OCI-LY7 (cell line): ENCODE measurements around the gene SETBP1.

Source experiments
- EZH2phosphoT487 ChIP-seq: fragments of 200-600 bp; sonication (generic); IDR thresholded peaks from 2 replicates; pipeline ENCODE4 v1.6.1; 2018; ENCODE audit warnings: low read depth, borderline replicate concordance, mild to moderate bottlenecking, mixed run types, antibody characterized with exemption, low read length, moderate library complexity, mixed read lengths
- TF ChIP-seq, protein P1 (sequence below): fragments of 200-600 bp; sonication (generic); conservative IDR thresholded peaks from 2 replicates; pipeline ENCODE4 v1.5.1; 2014; ENCODE audit warnings: mild to moderate bottlenecking, antibody characterized with exemption, low read length, moderate library complexity, mixed read lengths

DNA sequence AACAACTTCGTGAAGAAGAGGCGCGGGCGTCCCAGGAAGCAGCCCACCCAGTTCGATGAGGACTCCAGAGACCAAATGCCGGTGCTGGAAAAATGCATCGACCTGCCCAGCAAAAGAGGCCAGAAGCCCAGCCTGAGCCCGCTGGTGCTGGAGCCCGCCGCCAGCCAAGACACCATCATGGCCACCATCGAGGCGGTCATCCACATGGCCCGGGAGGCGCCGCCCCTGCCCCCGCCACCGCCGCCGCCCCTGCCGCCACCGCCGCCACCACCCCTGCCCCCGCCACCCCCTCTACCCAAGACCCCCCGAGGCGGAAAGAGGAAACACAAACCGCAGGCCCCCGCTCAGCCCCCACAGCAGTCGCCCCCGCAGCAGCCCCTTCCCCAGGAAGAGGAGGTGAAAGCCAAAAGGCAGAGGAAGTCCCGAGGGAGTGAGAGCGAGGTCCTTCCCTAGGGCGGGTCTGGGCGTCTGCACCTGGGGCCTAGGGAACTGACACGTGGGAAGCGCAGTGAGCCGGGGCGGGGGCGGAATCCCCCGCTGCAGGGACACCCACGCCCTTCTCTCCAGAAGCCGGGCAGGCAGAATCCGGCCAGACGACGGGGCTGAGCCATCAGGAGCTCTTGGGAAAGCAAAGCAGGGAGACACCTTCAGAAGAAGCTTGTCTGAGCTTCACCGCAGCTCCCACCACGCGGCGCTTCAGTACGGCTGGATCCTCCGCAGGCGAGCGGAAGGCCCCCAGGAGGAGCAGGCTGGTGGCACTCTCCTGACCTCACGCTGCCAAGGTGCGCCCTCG is 382.8 kb downstream of the SETBP1 start:
- no peak for TF ChIP-seq EZH2phosphoT487
- TF ChIP-seq, protein P1, sequence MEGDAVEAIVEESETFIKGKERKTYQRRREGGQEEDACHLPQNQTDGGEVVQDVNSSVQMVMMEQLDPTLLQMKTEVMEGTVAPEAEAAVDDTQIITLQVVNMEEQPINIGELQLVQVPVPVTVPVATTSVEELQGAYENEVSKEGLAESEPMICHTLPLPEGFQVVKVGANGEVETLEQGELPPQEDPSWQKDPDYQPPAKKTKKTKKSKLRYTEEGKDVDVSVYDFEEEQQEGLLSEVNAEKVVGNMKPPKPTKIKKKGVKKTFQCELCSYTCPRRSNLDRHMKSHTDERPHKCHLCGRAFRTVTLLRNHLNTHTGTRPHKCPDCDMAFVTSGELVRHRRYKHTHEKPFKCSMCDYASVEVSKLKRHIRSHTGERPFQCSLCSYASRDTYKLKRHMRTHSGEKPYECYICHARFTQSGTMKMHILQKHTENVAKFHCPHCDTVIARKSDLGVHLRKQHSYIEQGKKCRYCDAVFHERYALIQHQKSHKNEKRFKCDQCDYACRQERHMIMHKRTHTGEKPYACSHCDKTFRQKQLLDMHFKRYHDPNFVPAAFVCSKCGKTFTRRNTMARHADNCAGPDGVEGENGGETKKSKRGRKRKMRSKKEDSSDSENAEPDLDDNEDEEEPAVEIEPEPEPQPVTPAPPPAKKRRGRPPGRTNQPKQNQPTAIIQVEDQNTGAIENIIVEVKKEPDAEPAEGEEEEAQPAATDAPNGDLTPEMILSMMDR, result no peak
